K562 (cell line): Measurements from ENCODE around the gene MRPL38. TPM values are rescaled to one million over a fixed set of nuclear protein-coding genes. Genes with fewer than 3 reads are reported as not detected.

Experiments used
- MAZ ChIP-seq, 2 experiments: fragments of 450-650 bp in 1 of 2; sonication (generic) in 1 of 2; formaldehyde crosslinking; IDR thresholded peaks in 1 of 2; conservative IDR thresholded peaks in 1 of 2; 2 replicates each; pipeline versions ENCODE4 v1.4.0 to v1.5.0; 2020; ENCODE audit warnings: mild to moderate bottlenecking in 1 of 2, missing genetic modification reagents in 1 of 2
- NR1H2 ChIP-seq: sonication (generic); formaldehyde crosslinking; IDR thresholded peaks from 2 replicates; pipeline ENCODE4 v1.4.0; 2020; ENCODE audit warnings: mild to moderate bottlenecking, missing genetic modification reagents
- POU5F1 ChIP-seq: fragments of 150-350 bp; IDR thresholded peaks from 2 replicates; pipeline ENCODE4 v1.6.1; 2014; ENCODE audit warnings: borderline replicate concordance, low read length, low read depth, mild to moderate bottlenecking; ENCODE audit not compliant: partially characterized antibody
- RBM22 ChIP-seq: fragments of 200-400 bp; formaldehyde crosslinking; IDR thresholded peaks from 2 replicates; pipeline ENCODE4 v1.6.1; 2018; ENCODE audit warnings: low read length, low read depth; ENCODE audit not compliant: poor library complexity, severe bottlenecking
- TAF9B ChIP-seq: fragments of 450-650 bp; IDR thresholded peaks from 2 replicates; pipeline ENCODE4 v1.6.1; 2018; ENCODE audit warnings: mild to moderate bottlenecking; ENCODE audit not compliant: partially characterized antibody
- ZNF140 ChIP-seq: fragments of 250-450 bp; sonication (Bioruptor Pico); IDR thresholded peaks from 2 replicates; pipeline ENCODE4 v1.8.0; 2021; ENCODE audit warnings: moderate library complexity, mild to moderate bottlenecking, inconsistent platforms
- ZNF311 ChIP-seq: fragments of 250-450 bp; sonication (Bioruptor Pico); IDR thresholded peaks from 2 replicates; pipeline ENCODE4 v1.4.0; 2020; ENCODE audit warnings: mild to moderate bottlenecking, moderate library complexity
- ZNF436 ChIP-seq: fragments of 250-450, 450-650 bp; sonication (Bioruptor Pico); formaldehyde crosslinking; IDR thresholded peaks from 2 replicates; pipeline ENCODE4 v1.7.0; 2020; ENCODE audit warnings: mild to moderate bottlenecking
- ZNF699 ChIP-seq: fragments of 250-450 bp; sonication (Bioruptor Pico); IDR thresholded peaks from 2 replicates; pipeline ENCODE4 v1.8.0; 2021; ENCODE audit warnings: mild to moderate bottlenecking, moderate library complexity; ENCODE audit not compliant: insufficient replicate concordance
- polyA plus RNA-seq, 8 experiments: library from polyadenylated mRNA; depleted of rRNA in 4 of 8; stranded (reverse) in 5 of 8; unstranded in 3 of 8; fragments of >200 nt; fragmentation: Nextera tagmentation in 2 of 8; fragmentation: Illumina TruSeq in 1 of 8; extraction: Ambion mirVana in 2 of 8; extraction: Trizol in 1 of 8; gene quantifications; 2 replicates each; pipeline versions ENCODE4 v1.2.1 to v1.2.3, GENCODE V29; 2011 to 2014; ENCODE audit warnings: inconsistent platforms in 1 of 8, missing spikeins in 1 of 8
- total RNA-seq, 7 experiments: library from RNA; depleted of rRNA in 6 of 7; stranded (reverse); fragments of >200 nt in 6 of 7; fragmentation: Illumina TruSeq in 2 of 7; extraction: Trizol in 2 of 7; gene quantifications; 2 replicates each; pipeline versions ENCODE4 v1.2.1 to v1.2.3, GENCODE V29; 2011 to 2021; ENCODE audit warnings: low replicate concordance in 1 of 7
- TF ChIP-seq, protein P1 (sequence below): fragments of 200-600 bp; sonication (generic); IDR thresholded peaks from one replicate; pipeline ENCODE4 v1.6.1; 2012; ENCODE audit warnings: mild to moderate bottlenecking, low read depth, low read length, inconsistent platforms
- TF ChIP-seq, protein P2 (sequence below): IDR thresholded peaks from 3 replicates; pipeline ENCODE4 v1.6.1; 2011; ENCODE audit warnings: borderline replicate concordance, mild to moderate bottlenecking, moderate library complexity; ENCODE audit not compliant: insufficient read length; ENCODE audit errors: extremely low read depth
- TF ChIP-seq, protein P3 (sequence below), 3 experiments: fragments of 200-800 bp in 1 of 3; sonication (Bioruptor generic) in 1 of 3; sonication (generic) in 1 of 3; formaldehyde crosslinking in 1 of 3; IDR thresholded peaks; 2 replicates each; pipeline versions ENCODE4 v1.6.1 to v1.8.0; 2016 to 2022; ENCODE audit warnings: mild to moderate bottlenecking in 2 of 3, missing compliant biosample characterization in 2 of 3, missing genetic modification characterization in 2 of 3, missing genetic modification reagents in 1 of 3

MRPL38 gene
- total and polyA plus RNA-seq, 9 of the 15 experiments (the other 6 are each of a cell fraction or from before 2014, with no cell fraction given), result 4.5 to 154 (median 48.5) TPM

DNA sequence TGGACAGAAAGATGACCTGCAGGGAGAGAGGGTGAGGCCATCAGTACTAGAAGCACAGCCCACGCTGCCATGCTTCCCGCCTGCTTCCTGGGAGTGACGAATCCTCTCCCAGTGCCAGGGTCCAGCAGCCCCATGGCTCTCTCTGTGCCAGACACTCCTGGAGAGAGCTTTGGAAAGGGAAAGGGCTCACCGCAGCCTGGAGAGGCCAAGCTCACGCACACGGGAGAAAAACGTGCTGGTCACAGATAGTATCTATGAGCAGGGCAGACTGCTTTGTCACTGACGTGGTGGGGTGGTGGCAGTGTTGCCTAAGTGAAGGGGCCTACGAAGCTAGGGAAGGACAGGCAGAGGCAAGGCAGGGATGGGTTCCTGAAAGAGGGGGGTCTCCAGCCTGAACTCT, 55.0 kb downstream of the MRPL38 start (continued):
- TF ChIP-seq, protein P1, sequence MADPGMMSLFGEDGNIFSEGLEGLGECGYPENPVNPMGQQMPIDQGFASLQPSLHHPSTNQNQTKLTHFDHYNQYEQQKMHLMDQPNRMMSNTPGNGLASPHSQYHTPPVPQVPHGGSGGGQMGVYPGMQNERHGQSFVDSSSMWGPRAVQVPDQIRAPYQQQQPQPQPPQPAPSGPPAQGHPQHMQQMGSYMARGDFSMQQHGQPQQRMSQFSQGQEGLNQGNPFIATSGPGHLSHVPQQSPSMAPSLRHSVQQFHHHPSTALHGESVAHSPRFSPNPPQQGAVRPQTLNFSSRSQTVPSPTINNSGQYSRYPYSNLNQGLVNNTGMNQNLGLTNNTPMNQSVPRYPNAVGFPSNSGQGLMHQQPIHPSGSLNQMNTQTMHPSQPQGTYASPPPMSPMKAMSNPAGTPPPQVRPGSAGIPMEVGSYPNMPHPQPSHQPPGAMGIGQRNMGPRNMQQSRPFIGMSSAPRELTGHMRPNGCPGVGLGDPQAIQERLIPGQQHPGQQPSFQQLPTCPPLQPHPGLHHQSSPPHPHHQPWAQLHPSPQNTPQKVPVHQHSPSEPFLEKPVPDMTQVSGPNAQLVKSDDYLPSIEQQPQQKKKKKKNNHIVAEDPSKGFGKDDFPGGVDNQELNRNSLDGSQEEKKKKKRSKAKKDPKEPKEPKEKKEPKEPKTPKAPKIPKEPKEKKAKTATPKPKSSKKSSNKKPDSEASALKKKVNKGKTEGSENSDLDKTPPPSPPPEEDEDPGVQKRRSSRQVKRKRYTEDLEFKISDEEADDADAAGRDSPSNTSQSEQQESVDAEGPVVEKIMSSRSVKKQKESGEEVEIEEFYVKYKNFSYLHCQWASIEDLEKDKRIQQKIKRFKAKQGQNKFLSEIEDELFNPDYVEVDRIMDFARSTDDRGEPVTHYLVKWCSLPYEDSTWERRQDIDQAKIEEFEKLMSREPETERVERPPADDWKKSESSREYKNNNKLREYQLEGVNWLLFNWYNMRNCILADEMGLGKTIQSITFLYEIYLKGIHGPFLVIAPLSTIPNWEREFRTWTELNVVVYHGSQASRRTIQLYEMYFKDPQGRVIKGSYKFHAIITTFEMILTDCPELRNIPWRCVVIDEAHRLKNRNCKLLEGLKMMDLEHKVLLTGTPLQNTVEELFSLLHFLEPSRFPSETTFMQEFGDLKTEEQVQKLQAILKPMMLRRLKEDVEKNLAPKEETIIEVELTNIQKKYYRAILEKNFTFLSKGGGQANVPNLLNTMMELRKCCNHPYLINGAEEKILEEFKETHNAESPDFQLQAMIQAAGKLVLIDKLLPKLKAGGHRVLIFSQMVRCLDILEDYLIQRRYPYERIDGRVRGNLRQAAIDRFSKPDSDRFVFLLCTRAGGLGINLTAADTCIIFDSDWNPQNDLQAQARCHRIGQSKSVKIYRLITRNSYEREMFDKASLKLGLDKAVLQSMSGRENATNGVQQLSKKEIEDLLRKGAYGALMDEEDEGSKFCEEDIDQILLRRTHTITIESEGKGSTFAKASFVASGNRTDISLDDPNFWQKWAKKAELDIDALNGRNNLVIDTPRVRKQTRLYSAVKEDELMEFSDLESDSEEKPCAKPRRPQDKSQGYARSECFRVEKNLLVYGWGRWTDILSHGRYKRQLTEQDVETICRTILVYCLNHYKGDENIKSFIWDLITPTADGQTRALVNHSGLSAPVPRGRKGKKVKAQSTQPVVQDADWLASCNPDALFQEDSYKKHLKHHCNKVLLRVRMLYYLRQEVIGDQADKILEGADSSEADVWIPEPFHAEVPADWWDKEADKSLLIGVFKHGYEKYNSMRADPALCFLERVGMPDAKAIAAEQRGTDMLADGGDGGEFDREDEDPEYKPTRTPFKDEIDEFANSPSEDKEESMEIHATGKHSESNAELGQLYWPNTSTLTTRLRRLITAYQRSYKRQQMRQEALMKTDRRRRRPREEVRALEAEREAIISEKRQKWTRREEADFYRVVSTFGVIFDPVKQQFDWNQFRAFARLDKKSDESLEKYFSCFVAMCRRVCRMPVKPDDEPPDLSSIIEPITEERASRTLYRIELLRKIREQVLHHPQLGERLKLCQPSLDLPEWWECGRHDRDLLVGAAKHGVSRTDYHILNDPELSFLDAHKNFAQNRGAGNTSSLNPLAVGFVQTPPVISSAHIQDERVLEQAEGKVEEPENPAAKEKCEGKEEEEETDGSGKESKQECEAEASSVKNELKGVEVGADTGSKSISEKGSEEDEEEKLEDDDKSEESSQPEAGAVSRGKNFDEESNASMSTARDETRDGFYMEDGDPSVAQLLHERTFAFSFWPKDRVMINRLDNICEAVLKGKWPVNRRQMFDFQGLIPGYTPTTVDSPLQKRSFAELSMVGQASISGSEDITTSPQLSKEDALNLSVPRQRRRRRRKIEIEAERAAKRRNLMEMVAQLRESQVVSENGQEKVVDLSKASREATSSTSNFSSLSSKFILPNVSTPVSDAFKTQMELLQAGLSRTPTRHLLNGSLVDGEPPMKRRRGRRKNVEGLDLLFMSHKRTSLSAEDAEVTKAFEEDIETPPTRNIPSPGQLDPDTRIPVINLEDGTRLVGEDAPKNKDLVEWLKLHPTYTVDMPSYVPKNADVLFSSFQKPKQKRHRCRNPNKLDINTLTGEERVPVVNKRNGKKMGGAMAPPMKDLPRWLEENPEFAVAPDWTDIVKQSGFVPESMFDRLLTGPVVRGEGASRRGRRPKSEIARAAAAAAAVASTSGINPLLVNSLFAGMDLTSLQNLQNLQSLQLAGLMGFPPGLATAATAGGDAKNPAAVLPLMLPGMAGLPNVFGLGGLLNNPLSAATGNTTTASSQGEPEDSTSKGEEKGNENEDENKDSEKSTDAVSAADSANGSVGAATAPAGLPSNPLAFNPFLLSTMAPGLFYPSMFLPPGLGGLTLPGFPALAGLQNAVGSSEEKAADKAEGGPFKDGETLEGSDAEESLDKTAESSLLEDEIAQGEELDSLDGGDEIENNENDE, result no peak
- TF ChIP-seq TAF9B (peak; percentile 25), NR1H2 (CRISPR knock-in tag) (no peak), MAZ (CRISPR knock-in tag; conservative IDR thresholded peaks at IDR 0.05 in 1 of 2, IDR thresholded peaks at IDR 0.05 in 1 of 2) (0 out of 4 replicates have a peak, but pooled peaks of 1 of the 2 experiments have one; percentile 26), ZNF699 (no peak), POU5F1 (no peak), ZNF436 (no peak), RBM22 (no peak), ZNF311 (CRISPR knock-in tag) (no peak), ZNF140 (CRISPR knock-in tag) (no peak)
- TF ChIP-seq, protein P2, sequence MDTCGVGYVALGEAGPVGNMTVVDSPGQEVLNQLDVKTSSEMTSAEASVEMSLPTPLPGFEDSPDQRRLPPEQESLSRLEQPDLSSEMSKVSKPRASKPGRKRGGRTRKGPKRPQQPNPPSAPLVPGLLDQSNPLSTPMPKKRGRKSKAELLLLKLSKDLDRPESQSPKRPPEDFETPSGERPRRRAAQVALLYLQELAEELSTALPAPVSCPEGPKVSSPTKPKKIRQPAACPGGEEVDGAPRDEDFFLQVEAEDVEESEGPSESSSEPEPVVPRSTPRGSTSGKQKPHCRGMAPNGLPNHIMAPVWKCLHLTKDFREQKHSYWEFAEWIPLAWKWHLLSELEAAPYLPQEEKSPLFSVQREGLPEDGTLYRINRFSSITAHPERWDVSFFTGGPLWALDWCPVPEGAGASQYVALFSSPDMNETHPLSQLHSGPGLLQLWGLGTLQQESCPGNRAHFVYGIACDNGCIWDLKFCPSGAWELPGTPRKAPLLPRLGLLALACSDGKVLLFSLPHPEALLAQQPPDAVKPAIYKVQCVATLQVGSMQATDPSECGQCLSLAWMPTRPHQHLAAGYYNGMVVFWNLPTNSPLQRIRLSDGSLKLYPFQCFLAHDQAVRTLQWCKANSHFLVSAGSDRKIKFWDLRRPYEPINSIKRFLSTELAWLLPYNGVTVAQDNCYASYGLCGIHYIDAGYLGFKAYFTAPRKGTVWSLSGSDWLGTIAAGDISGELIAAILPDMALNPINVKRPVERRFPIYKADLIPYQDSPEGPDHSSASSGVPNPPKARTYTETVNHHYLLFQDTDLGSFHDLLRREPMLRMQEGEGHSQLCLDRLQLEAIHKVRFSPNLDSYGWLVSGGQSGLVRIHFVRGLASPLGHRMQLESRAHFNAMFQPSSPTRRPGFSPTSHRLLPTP, result no peak
- TF ChIP-seq, protein P3, sequence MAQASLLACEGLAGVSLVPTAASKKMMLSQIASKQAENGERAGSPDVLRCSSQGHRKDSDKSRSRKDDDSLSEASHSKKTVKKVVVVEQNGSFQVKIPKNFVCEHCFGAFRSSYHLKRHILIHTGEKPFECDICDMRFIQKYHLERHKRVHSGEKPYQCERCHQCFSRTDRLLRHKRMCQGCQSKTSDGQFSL (CRISPR knock-in tag; IDR thresholded peaks at IDR 0.05), result no peak
- TF ChIP-seq, protein P3 (tag; IDR thresholded peaks at IDR 0.05), result no peak
